NCI-H226 (cell line): ENCODE measurements around the gene XPA.

ENCODE experiments used
- DNase-seq: peaks from one replicate; pipeline ENCODE4 v3.0.0-alpha.2; 2015

XPA gene

GRCh38 chr9:97647996-97648395, 49.1 kb downstream of the XPA start:
- DNase-seq: no peak

GRCh38 chr9:97645720-97646119, 51.4 kb downstream of the XPA start:
- DNase-seq: no peak

GRCh38 chr9:97640325-97640724, 56.8 kb downstream of the XPA start:
- DNase-seq: no peak

- no peak for DNase-seq
Measured at GRCh38 chr9:97638666-97639065, 58.5 kb downstream of the XPA start.

GRCh38 chr9:97636903-97637302, 60.2 kb downstream of the XPA start:
- no peak for DNase-seq

- no peak for DNase-seq
Measured at GRCh38 chr9:97635026-97635425, 62.1 kb downstream of the XPA start.

- DNase-seq: no peak
Measured at GRCh38 chr9:97633859-97634490, 63.2 kb downstream of the XPA start.

- DNase-seq: peak; percentile 97
Measured at GRCh38 chr9:97632985-97633858, 63.9 kb downstream of the XPA start, which contains the start of the genes NCBP1 and TSTD2. Gene NCBP1, plus strand, starts transcription at chr9:97633821. Its CDS starts 61 bp downstream, at chr9:97633882. Gene TSTD2, minus strand, starts transcription at chr9:97633368. Its CDS starts 5,806 bp downstream, at chr9:97627562.

- peak; percentile 12 for DNase-seq
Measured at GRCh38 chr9:97632248-97632984, 64.7 kb downstream of the XPA start.

GRCh38 chr9:97630591-97630990, 66.5 kb downstream of the XPA start:
- DNase-seq: no peak

- no peak for DNase-seq
Measured at GRCh38 chr9:97629156-97629555, 68.0 kb downstream of the XPA start.

- DNase-seq: no peak
Measured at GRCh38 chr9:97628668-97629067, 68.5 kb downstream of the XPA start.

GRCh38 chr9:97627624-97628023, 69.5 kb downstream of the XPA start:
- DNase-seq: no peak

- no peak for DNase-seq
Measured at GRCh38 chr9:97625620-97626019, 71.5 kb downstream of the XPA start.
